Heart left ventricle (tissue), 13 donors: ENCODE measurements around the gene ERP27.

ENCODE experiments used
- POLR2A ChIP-seq, 2 donors: fragments of 450-650 bp; IDR thresholded peaks; one replicate each; pipeline ENCODE4 v1.6.1; 2017; ENCODE audit warnings: antibody characterized with exemption in 2 of 2, mild to moderate bottlenecking in 2 of 2, moderate library complexity in 2 of 2
- TF ChIP-seq, protein P1 (sequence below), 12 donors: fragments of 200-600 bp; sonication (generic) in 4 of 12; IDR thresholded peaks; one replicate each; pipeline versions ENCODE4 v1.5.0 to v1.8.0; 2018 to 2022; ENCODE audit warnings: antibody characterized with exemption in 12 of 12, mild to moderate bottlenecking in 5 of 12
- donor health status: ischemic (EF 13 %, LVEDD 7.1; RV severe dilation, severe dysfunction).
- donor health status: DM: no; HTN: yes; CAD: no.
- donor health status: DM: no; HTN: no; CAD: no.
- donor health status: ischemic (EF 25% LVEDD 6.9; RV normal size, moderate dysfunction).
- donor health status: ischemic (EF 25% LVEDD 5.7; RV mildly dilated, moderate dysfunction).
- donor health status: ischemic (EF 35%, LVEDD 5.7; RV mildly dilated, moderate dysfunction).
- donor health status: nonischemic (EF 11% LVEDD 7.7; RV severe dilation, severe dysfunction).
- donor health status: DM: yes; HTN: yes; CAD: no.
- donor health status: PGD.
- donor health status: ischemic (EF 29% LVEDD 5.4; RV normal size, mild dysfunction).
- donor health status: nonischemic (EF 23%, LVEDD 6.1; RV moderate dilation, normal function).

- TF ChIP-seq, protein P1, sequence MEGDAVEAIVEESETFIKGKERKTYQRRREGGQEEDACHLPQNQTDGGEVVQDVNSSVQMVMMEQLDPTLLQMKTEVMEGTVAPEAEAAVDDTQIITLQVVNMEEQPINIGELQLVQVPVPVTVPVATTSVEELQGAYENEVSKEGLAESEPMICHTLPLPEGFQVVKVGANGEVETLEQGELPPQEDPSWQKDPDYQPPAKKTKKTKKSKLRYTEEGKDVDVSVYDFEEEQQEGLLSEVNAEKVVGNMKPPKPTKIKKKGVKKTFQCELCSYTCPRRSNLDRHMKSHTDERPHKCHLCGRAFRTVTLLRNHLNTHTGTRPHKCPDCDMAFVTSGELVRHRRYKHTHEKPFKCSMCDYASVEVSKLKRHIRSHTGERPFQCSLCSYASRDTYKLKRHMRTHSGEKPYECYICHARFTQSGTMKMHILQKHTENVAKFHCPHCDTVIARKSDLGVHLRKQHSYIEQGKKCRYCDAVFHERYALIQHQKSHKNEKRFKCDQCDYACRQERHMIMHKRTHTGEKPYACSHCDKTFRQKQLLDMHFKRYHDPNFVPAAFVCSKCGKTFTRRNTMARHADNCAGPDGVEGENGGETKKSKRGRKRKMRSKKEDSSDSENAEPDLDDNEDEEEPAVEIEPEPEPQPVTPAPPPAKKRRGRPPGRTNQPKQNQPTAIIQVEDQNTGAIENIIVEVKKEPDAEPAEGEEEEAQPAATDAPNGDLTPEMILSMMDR (IDR thresholded peaks at IDR 0.05): no peak
- TF ChIP-seq POLR2A (IDR thresholded peaks at IDR 0.05): no peak
Observed at GRCh38 chr12:14931359-14931758, 7.0 kb downstream of the ERP27 start.
